Cortex of kidney (tissue), 1 donor: ENCODE data around the gene SCML1.
"Not testable (repeated sequence)": the region's sequence is repeated elsewhere in the genome, so short reads cannot be mapped to it uniquely, and the experiment has no call there.

Experiments used
- DNase-seq: peaks from one replicate; lab custom pipeline; 2025; lab: John Stamatoyannopoulos, UW

The SCML1 gene

DNA sequence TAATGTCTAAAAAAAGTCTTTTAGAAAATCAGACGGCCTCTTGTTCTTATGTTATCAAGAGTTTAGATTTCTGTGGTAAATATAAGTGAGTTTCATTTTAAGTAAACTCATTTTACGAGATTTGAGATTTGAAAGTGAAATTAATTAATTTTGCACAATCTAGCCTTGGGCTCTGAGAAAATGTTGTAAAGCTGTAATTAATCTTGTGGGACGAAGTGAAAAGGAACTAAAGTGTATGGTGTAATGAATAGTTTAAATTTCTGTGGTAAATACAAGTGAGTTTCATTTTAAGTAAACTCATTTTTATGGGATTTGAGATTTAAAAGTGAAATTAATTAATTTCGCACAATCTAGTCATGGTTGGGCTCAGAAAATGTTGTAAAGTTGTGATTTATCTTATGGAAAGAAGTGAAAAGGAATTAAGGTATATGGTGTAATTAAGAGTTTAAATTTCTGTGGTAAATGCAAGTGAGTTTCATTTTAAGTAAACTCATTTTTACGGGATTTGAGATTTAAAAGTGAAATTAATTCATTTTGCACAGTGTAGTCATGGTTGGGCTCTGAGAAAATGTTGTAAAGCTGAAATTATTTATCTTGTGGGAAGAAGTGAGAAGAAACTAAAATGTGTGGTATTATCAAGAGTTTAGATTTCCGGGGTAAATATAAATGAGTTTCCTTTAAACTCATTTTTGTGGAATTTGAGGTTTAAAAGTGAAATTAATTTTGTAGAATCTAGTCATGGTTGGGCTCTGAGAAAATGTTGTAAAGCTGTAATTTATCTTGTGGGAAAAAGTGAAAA is 1.6 kb downstream of the SCML1 start:
- DNase-seq: no peak

DNA sequence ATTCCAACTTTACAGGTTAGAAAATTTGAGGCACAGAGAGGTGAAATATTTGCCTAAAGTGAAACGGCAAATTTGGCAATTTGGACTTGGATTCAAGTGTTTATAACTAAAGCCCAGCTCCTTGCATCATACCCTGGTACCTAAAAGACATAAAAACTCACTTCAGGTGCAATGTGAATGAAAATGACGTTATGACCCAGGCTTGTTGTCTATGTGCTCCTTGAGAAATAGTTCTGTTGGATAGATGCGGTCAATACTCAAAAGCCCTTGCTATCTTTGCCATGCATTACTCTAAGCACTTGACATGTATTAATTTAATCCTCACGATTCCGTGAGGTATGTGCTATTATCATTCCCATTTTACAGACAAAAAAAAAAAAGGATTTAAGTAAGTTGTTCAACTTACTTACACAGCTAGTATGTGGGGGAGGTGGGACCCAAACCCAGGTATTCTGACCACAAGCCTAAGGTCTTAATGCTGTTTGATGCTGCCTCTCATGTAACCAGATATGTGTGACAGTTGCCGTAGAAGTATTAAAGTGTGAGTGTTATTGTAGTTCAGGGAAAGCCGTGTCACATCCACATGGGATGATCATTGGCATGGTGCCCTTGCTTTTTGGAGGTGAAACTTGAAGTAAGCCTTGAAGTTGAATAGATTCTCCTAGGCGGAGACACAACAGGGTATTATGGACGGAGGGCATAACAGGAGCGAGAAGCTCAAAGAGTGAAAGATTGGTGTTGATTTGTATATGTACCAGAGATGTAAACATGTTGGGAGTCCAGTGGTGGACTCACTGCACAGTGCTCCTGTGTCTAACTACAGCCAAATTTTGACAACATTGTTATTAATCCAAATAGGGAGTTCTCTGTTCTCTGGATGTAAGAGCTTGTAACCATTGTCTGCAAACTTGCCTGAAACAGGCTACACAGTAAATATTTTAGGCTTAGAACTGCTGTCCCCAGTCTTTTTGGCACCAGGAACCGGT is 3.1 kb downstream of the SCML1 start:
- DNase-seq: no peak

DNA sequence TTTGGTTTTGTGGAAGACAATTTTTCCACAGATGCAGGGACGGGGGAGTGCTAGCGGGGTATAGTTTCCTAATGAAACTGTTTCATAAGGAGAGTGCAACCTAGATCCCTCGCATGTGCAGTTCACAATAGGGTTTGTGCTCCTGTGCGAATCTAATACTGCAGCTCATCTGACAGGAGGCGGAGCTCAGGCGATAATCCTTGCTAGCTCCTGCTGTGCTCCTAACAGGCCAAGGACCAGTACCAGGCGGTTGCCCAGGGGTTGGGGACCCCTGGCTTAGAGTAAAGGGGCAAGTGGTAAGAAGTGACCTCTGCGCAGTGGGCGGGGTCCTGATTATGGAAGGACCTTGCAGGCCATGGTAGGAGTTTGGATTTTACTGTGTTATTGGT is 3.8 kb downstream of the SCML1 start:
- DNase-seq: no peak

DNA sequence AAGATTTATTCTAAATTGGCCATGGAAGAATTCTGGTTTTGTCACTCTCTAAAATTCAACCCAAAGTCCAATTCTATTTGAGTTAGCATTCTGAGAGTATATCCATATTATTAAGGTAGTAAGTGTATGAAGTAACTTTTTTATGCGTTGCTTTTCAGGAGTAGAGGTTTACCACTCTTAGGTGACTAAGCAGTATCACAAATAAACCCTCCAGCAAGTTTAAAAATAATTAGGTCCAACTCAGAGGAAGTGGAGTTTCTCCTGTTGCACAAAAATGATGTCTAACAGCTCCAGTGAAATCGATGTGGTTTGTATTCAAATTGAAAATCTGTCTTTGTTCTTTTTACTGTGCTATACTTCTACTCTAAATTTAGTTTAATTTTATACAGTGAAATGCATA is 6.6 kb downstream of the SCML1 start:
- no peak for DNase-seq

DNA sequence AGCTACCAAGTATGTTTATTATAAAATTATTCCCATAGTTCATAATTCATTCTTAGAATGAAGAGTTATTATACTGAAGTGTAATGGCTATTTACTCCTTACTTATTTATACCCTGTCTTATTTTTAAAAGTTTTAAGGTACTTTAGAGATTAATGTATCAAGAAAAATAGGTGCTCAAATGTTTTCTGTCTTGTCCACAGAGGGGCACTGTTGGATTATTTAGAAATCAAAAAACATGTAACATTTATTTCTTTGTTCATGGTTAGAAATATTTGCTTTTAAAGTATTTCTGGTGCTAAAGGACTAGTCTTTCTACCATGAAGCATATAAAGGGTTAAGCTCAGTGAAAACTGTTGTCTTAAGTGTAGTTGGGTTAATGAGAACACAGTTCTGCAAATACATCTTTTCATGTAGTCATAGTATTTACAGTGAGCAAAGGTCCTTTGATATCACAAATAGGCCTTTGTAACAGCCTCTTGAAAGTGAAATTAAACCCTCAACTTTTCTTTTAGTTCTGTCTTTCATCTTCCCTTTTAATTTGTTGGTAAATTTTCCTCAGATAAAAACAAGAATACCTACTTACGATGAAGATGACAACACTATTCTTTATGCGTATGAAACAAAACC is 7.7 kb downstream of the SCML1 start:
- DNase-seq: no peak

DNA sequence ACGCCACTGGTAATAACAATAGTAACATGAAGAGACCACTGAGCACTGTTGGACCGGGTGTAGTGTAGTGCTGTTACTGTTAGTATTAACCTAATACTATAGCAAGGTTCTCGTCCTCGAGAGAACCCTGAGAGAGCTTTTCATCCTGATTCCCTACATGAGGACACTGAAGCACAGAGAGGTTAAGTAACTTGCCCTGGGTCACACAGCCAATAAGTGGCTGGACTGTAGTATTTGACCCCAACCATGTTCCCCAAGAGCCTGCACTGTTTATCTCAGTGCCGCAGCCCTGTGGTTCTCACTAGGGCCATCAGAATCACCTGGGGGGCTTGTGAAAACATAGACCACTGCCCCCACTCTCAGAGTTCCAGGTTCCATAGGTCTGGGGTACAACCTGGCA is 10.4 kb downstream of the SCML1 start:
- no peak for DNase-seq

DNA sequence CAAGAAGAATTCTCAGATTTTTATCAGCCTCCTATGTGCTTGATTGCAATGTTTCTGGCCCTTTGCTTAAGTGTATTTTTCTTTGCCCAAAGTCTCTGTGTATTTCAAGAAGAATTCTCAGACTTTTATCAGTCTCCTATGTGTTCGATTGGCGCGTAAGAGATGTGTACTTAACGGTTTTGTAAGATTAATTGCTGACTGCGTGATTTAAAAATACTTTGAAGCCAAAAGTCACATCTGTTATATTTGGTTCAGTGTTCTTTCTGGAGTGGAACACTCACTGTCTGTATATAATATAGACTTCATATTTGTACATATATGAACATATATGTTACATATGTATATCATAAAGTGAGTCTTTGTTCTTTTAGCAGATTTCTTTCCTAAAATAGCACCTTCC is 11.4 kb downstream of the SCML1 start:
- DNase-seq: no peak

DNA sequence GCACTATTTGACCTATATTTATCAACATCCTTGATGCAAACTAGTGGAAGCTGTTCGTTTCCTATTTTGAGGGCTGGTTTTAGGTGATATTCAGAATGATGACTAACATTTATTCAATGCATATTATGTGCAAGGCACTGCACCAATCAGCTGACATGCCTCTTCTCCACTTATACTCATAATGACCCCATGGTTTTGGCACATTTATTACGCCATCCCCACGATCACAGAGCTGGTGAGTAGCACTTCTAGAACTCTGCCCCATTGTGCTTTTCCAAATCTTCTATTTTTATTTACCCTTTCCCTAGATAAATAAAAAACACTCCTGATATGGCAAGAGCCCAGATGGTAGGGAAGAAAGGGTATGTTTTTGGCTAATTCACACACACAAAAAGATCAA is 13.1 kb downstream of the SCML1 start:
- no peak for DNase-seq

DNA sequence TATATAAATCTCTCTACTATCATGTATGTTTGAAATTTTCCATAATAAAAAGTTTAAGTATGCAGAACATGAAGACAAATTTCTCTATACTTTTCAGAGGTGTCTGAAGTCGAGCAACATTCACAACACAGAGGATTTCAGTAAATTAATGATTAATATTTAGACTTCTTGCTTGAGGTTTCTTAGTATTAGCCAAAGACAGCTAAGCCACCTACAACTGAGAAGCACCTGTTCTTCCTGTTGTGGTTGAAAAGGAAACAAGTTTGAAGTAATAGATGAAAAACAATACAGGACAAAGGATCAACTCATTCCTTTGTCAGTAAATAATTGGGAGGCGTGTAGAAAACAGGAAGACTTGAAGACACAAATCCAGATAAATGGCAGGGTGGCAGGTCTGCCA is 21.1 kb downstream of the SCML1 start:
- DNase-seq: no peak

DNA sequence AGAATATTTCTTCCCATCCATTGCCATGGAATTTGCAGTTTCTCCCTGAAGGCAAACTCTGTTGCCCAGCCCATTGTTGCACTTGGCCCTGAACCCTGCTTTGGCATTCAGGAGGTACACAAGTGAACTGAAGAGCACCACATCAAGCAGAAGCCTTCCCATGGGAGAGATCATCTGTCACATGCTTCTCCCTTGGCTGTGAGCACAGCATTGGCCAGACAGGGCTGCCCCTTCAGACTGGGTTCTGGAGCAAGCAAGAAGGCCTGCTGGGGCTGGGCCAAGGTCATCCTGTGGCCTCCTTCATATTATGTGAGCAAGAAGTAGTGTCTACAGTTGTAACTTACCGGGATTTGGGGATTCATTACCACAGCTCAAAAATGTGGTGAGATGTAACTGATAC is 22.7 kb downstream of the SCML1 start:
- no peak for DNase-seq

DNA sequence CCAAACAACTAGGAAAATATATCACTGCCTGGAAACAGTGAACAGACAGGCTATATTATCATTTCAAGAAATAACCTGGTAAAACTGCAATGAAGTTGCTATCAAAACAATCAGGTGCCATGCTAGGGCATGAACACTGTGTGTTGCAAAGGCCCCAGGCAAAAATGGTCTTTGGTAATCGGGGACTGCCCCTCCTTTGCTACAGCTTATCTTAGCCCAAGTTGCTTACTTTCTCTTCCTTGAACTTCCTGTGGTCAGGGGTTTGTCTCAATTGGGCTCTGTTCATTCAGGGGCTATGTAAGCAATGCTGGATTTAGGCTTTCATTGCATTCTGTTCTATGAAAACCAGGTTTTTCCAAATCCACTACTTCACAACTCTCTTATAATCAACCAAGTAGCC is 30.4 kb downstream of the SCML1 start:
- DNase-seq: no peak

DNA sequence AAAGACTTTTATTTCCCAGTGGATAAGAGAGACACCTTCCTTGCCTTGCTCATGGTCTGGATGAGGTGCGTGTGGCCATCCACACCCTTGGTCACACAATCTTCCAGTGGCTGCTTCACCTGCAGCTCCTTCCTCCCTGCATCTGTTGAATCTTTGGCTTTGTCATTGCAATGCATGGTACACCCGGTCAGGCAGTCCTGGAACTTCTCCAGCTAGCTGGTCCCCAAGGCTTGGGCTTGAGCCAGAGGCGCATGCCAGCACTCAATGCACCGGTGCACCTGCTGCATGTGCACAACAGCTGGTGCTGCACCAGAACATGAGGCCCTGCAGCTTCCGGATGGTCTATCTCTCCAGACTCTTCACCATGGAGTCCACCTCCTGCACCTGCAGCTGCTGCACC is 31.7 kb downstream of the SCML1 start:
- no peak for DNase-seq

DNA sequence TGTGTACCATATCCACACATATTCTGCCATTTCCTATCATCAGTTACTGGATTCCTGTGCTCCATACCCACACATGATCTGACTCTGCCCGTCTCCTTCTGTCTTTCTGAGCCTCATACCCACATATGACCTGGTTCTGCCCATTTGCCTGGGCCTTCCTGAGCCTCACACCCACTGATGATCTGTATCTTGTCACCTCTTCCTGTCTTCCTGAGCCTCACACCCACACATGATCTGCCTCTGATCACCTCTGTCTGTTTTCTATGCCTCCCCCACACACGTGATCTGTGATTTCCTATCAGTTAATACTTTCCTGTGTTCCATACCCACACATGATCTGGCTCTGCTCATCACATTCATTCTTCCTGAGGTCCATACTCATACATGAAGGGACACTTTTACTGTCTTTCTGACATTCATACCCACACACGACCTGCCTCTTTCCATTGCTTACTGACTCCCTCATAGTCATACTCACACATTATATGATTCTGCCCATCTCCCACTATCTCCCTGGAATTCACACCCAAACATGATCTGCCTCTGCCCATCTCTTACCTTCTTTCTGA is 32.5 kb downstream of the SCML1 start:
- no peak for DNase-seq

DNA sequence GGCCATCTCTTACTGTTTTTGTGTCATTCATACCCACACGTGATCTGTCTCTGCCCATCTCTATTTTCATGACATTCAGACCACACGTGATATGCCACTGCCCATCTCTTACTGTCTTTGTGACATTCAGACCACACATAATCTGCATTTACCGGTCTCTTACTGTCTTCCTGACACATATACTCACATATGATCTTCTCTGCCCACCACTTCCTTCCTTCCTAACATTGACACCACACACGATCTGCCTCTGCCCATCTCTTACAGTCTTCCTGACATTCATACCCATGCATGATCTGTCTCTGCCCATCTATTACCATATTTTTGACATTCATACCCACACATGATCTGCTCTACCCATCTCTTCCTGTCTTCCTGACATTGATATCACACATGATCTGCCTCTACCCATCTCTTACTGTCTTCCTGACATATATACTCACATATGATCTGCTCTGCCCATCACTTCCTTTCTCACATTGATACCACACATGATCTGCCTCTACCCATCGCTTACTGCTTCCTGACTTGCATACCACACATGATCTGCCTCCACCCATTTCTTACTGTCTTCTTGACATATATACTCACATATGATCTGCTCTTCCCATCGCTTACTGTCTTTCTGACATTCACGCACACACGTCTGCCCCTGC is 36.1 kb downstream of the SCML1 start:
- no peak for DNase-seq

DNA sequence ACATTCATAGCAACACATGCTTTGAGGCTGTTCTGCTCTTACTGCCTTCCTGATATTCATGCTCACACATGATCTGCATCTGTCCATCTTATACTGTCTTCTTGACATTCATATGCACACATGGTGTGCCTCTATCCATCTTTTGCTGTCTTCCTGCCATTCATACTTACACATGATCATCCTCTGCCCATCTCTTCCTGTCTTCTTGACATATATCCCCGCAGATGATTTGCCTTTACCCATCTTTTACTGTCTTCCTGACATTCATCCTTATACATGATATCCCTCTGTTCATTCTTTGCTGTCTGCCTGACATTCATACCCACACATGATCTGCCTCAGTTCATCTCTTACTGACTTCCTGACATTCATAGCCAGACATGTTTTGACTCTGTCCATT is 36.8 kb downstream of the SCML1 start:
- DNase-seq: no peak

DNA sequence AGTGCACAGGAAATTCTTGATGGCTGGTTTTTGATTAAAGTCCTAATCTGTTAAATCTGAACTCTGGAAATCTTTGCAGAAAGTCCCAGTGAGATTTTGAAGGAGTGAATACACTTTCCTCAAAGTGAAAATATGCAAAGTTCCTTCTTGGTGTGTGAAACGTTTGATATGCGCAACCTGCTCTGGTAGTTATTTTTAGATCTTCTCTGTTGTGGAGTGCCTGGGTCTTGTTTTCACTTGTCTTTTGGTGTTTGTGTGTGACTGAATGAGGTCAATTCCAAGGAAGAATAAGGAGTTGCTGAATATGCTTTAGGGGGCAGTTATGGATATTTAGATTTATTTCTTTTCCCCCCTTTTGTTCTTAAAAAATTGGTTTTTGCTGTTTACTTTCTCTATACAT is 41.7 kb downstream of the SCML1 start:
- no peak for DNase-seq

DNA sequence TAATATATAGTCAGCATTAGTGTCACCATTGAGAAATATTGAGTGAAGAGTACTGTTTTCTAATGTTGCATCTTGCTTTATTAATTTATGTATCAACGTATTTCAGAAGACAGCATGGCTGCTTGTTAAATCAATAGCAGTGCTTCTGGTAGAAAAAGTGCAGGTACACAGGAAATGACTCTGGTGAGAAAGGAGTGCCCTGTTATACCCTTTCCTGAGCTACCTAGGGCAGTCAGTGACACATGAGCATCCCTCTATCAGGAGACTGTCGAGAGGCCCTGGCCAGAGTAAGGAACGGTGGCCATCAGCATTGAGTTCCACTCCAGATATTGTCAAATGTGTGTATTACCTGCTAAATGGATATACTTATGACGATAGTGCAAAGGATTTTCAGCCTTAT is 42.1 kb downstream of the SCML1 start:
- DNase-seq: no peak

DNA sequence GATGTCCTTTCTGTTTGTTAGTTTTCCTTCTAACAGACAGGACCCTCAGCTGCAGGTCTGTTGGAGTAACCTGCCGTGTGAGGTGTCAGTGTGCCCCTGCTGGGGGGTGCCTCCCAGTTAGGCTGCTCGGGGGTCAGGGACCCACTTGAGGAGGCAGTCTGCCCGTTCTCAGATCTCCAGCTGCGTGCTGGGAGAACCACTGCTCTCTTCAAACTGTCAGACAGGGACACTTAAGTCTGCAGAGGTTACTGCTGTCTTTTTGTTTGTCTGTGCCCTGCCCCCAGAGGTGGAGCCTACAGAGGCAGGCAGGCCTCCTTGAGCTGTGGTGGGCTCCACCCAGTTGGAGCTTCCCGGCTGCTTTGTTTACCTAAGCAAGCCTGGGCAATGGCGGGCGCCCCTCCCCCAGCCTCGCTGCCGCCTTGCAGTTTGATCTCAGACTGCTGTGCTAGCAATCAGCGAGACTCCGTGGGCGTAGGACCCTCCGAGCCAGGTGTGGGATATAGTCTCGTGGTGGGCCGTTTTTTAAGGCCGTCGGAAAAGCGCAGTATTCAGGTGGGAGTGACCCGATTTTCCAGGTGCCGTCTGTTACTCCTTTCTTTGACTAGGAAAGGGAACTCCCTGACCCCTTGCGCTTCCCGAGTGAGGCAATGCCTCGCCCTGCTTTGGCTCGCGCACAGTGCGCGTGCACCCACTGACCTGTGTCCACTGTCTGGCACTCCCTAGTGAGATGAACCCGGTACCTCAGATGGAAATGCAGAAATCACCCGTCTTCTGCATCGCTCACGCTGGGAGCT is 49.5 kb downstream of the SCML1 start:
- not testable (repeated sequence) for DNase-seq

DNA sequence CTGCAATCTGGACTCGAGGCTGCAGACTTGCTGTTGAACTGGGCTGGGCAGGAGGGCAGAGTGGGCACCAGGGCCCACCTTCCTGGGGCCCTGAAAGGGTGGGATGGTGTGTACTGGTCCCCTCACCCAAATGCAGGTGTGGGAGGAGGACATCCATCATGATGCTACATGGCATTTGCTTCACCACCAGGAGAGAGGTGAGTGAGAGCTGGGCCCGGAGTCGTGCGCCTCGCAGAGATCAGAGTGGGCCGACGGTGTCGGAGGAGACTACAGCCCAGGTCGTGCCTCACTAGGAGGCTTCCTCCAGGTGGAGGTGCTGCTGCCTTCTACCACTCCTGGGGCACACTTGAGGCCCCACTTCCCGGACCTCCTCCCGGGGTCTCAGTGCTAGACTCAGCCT is 50.3 kb downstream of the SCML1 start:
- no peak for DNase-seq

DNA sequence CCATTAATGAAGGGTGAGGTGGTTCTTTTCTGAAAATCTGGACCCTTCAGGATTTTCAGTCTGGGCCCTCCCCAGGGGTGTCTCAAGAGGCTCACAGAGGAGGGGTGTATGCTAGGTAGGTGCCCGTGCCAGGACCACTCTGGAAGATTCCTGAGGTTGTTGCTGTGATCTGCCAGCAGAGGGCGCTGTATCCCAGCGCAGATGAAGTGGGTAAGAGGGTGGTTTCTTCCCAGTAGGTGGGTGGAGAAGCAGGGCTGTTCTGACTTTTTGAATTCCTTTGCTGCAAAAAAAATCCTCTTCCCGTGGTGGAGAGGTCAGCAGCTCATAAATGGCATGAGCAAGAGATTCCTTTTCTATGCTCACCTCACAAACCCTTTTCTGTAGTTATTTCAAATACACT is 51.1 kb downstream of the SCML1 start:
- no peak for DNase-seq

DNA sequence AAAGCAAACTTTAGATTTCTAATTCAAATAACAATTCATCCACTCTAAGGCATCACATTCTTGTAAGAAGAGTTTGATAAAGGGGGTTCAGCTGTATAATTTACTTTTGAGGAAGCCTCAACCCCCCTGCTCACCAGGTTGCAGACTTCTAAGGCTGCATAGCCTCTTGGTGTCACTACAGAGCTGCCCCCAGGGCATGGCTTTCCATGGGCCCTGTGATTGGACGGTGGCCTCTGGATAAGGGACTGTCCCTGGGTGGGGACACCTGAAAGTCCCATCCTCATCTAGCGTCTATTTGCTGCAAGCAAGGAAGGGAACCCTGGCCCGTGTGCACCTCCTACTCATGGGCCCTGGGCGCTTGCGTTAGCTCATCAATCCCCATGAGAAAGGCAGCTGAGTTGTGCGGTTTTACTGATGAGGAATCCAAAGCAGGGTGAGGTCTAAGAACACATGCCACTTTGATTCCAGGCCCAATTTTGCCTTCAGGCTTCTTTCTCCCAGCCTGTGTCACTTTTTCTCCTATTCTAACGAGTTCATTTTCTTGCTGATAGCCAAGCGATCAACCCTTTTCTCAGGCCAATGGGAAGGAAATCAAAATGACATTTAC is 51.8 kb downstream of the SCML1 start:
- no peak for DNase-seq
